B cell (primary cell): ENCODE data around the gene CLCN7.

Experiments
- CTCF ChIP-seq: fragments of 200-600 bp; IDR thresholded peaks from one replicate; pipeline ENCODE4 v1.8.0; 2022; ENCODE audit warnings: antibody characterized with exemption, mild to moderate bottlenecking
- EZH2 ChIP-seq: IDR thresholded peaks from 2 replicates; pipeline ENCODE4 v1.6.1; 2012; ENCODE audit warnings: borderline replicate concordance, low read depth, mild to moderate bottlenecking, moderate library complexity, low read length; ENCODE audit not compliant: insufficient read depth, poor library complexity, severe bottlenecking

DNA sequence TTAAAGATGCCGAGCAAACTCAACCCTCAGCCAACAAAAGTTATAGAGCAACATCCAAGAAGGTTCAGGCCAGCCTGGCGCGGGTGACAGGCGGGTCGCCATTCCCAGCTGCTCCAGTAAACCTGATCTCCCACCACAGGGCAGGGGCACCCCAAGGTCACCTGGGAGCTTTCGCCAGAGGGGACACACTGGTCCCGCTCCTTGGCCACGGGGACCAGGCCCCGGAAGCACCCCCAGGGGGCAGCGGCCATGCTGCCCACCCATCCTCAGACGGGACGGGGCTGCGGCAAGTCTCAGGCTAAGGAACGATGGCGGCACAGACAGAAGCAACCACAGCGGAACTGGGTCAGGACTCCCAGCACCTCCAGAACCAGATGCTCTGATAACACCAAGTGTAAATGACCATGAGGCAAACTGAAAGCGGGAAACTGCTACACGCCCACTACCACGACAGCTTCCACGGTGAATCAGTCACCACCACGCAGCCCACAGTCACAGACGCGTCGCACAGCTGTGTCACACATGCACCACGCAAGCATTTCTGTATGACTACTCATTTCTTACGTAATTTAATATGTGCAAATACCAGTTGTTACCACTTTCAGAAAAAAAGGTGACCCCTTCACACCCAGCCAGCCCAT is 16.4 kb downstream of the CLCN7 start:
- TF ChIP-seq EZH2 (no peak), CTCF (no peak)
